SK-N-MC (cell line): ENCODE results near the gene TRAF7.

Source experiments
- DNase-seq: peaks from one replicate; pipeline ENCODE4 v3.0.0-alpha.2; 2011; ENCODE audit warnings: low read depth, low spot score
- H3K27ac ChIP-seq: fragments of 200-600 bp; sonication (generic); 2 replicates; pipeline ENCODE4 v1.5.1; 2016; ENCODE audit warnings: mixed run types
- H3K36me3 ChIP-seq: fragments of 200-600 bp; sonication (generic); 2 replicates; pipeline ENCODE4 v1.6.1; 2017; ENCODE audit warnings: antibody characterized with exemption, low read length, mixed read lengths; ENCODE audit not compliant: insufficient read depth
- H3K4me3 ChIP-seq: fragments of 200-600 bp; sonication (generic); 2 replicates; pipeline ENCODE4 v1.5.1; 2016
- H3K9ac ChIP-seq: fragments of 200-600 bp; sonication (generic); 2 replicates; pipeline ENCODE4 v1.8.0; 2017; ENCODE audit warnings: mixed run types, mixed read lengths; ENCODE audit not compliant: insufficient read length
- H3K9me3 ChIP-seq: fragments of 200-600 bp; sonication (generic); 2 replicates; pipeline ENCODE4 v1.6.1; 2017; ENCODE audit warnings: low read depth, mild to moderate bottlenecking, antibody characterized with exemption, low read length, moderate library complexity, mixed read lengths
- EZH2 ChIP-seq: fragments of 200-600 bp; sonication (generic); IDR thresholded peaks from one replicate; pipeline ENCODE4 v1.6.1; 2017; ENCODE audit warnings: antibody characterized with exemption
- FOXP2 ChIP-seq: optimal IDR thresholded peaks from 2 replicates; pipeline ENCODE3; 2011; ENCODE audit warnings: mild to moderate bottlenecking, moderate library complexity; ENCODE audit not compliant: insufficient read depth; ENCODE audit errors: extremely low read length, control extremely low read depth
- POLR2AphosphoS5 ChIP-seq: IDR thresholded peaks from 2 replicates; pipeline ENCODE4 v1.6.1; 2012; ENCODE audit warnings: mild to moderate bottlenecking, low read depth, low read length, borderline replicate concordance

Gene TRAF7

GRCh38 chr16:2174396-2175131, 19.0 kb downstream of the TRAF7 start:
- TF ChIP-seq FOXP2 (no peak), POLR2AphosphoS5 (no peak), EZH2 (no peak)
- H3K4me3 ChIP-seq: no peak overlapping the region
- H3K36me3 ChIP-seq: peaks cover 13% of the 10 kb centered on the region; the same call in 1 of the 2 replicates
- no peak for DNase-seq
- H3K9ac ChIP-seq: no peak overlapping the region
- H3K9me3 ChIP-seq: no peaks in the 10 kb centered on the region
- no peak overlapping the region for H3K27ac ChIP-seq

- no peak overlapping the region for H3K27ac ChIP-seq
- no peak for DNase-seq
- H3K9ac ChIP-seq: no peak overlapping the region
- no peak overlapping the region for H3K4me3 ChIP-seq
- H3K9me3 ChIP-seq: no peaks in the 10 kb centered on the region
- H3K36me3 ChIP-seq: peaks cover 13% of the 10 kb centered on the region; the same call in 1 of the 2 replicates
- no peak for TF ChIP-seq EZH2
- no peak for TF ChIP-seq POLR2AphosphoS5
- no peak for TF ChIP-seq FOXP2
These were observed 19.9 kb downstream of the TRAF7 start for GRCh38 chr16:2175454-2175853.

DNA sequence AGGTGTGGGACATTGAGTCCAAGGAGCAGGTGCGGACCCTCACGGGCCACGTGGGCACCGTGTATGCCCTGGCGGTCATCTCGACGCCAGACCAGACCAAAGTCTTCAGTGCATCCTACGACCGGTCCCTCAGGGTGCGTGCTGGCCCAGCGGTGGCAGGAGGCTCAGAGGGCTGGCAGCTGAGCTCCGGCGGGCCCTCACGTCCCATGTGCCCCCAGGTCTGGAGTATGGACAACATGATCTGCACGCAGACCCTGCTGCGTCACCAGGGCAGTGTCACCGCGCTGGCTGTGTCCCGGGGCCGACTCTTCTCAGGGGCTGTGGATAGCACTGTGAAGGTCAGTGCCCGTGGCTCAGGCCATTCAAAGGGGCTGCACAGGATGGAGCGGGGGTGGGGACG, 20.5 kb downstream of the TRAF7 start:
- Histone ChIP-seq H3K9ac (no peak overlapping the region), H3K9me3 (no peaks in the 10 kb centered on the region), H3K27ac (no peak overlapping the region), H3K36me3 (peaks cover 13% of the 10 kb centered on the region; the same call in 1 of the 2 replicates), H3K4me3 (no peak overlapping the region)
- no peak for TF ChIP-seq POLR2AphosphoS5
- TF ChIP-seq EZH2: no peak
- no peak for TF ChIP-seq FOXP2
- DNase-seq: no peak

DNA sequence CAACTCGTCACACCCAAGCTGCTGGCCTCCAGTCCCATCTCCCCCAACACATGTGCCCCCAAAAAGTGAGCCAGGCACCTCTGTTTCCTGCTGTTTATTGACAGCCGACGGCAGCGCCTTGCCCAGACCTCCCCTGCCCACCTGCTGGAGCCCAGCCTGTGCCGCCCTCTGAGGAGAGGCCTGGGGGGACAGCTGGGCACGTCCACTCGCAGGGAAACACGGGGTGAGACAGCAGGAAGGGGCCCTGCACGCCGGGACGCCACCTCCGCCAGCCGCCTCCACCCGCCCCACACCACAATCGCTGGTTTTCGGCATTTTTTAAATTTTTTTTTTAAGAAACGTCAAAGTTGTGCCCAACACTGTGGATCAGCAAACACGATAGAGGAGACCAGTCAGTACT, 21.5 kb downstream of the TRAF7 start:
- Histone ChIP-seq H3K9me3 (no peaks in the 10 kb centered on the region), H3K27ac (no peak overlapping the region), H3K4me3 (no peak overlapping the region), H3K9ac (no peak overlapping the region), H3K36me3 (peaks cover 13% of the 10 kb centered on the region; the same call in 1 of the 2 replicates)
- no peak for TF ChIP-seq POLR2AphosphoS5
- TF ChIP-seq FOXP2: no peak
- no peak for TF ChIP-seq EZH2
- DNase-seq: no peak

- Histone ChIP-seq H3K36me3 (peaks cover 13% of the 10 kb centered on the region; the same call in 1 of the 2 replicates), H3K27ac (no peak overlapping the region)
- TF ChIP-seq EZH2: no peak
- no peak for TF ChIP-seq POLR2AphosphoS5
- TF ChIP-seq FOXP2: no peak
These were observed 22.0 kb downstream of the TRAF7 start for GRCh38 chr16:2177561-2177960.

DNA sequence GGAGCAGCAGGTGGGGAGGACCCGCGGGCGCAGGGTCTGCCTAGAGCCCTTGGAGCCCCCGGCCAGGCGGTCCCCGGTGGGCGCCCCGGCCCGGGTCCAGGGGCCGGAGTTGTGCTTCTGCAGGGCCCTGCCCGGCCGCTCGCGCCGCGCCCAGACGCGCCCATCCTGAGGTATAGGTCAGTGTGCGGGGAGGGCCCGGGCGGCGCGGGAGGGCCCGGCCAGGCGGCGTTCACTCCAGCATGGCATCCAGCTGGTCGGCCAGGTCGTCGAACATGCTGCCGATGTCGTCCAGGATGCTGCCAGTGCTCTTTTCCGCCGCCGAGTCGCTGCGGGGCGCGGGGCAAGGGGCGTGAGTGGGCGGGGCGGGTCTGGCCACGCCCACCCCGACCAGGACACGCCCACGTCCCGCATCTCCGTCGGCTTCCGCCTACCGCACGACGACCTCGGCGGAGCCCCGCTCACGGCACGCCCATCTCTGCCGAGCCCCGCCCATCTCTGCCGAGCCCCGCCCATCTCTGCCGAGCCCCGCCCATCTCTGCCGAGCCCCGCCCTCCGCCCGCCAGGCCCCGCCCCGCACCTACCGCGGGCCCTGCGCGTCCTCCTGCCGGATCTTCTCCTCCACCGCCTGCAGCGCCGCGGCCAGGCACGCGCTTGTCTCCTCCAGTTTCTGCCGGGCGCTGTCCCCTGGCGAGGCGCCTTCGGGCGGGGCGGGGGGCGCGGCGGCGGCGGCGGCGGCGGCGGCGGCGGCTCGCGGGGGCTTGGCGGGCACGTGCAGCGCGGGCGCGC, 22.9 kb downstream of the TRAF7 start:
- Histone ChIP-seq H3K36me3 (peaks cover 13% of the 10 kb centered on the region; the same call in 1 of the 2 replicates), H3K4me3 (no peak overlapping the region)

More at GRCh38 chr16:2177561-2177960, 22.0 kb downstream of the TRAF7 start:
- DNase-seq: no peak
- H3K9me3 ChIP-seq: no peaks in the 10 kb centered on the region
- no peak overlapping the region for H3K4me3 ChIP-seq
- no peak overlapping the region for H3K9ac ChIP-seq

GRCh38 chr16:2179107-2179501, 23.5 kb downstream of the TRAF7 start:
- no peaks in the 10 kb centered on the region for H3K9me3 ChIP-seq
- DNase-seq: no peak
- H3K27ac ChIP-seq: no peak overlapping the region
- TF ChIP-seq FOXP2 (no peak), POLR2AphosphoS5 (no peak), EZH2 (no peak)
- no peak overlapping the region for H3K4me3 ChIP-seq
- no peak overlapping the region for H3K9ac ChIP-seq
- peaks cover 13% of the 10 kb centered on the region; the same call in 1 of the 2 replicates for H3K36me3 ChIP-seq

More for the DNA sequence above, 22.9 kb downstream of the TRAF7 start:
- DNase-seq: no peak
- Histone ChIP-seq H3K27ac (no peak overlapping the region), H3K9ac (no peak overlapping the region), H3K9me3 (no peaks in the 10 kb centered on the region)
- TF ChIP-seq EZH2 (no peak), FOXP2 (no peak), POLR2AphosphoS5 (no peak)

DNA sequence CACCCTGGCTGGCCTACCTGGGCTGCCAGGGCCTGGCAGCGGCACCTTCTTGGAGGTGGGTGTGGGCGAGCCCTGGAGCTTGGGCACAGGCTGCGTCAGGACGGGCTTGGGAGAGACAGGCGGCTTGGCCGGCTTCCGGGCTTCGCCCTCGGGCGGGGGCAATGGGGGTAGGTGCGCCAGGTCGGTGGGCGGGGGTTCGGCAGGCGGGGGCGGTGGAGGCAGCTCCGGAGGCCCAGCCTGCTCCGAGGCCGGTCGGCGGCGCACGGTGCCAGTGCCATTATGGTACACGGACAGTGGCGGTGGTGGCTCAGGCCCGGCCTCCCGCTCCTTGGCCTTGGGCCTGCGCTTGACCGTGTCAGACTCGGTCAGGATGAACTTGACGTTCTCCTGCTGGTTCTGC, 24.0 kb downstream of the TRAF7 start:
- TF ChIP-seq POLR2AphosphoS5 (no peak), EZH2 (no peak), FOXP2 (no peak)
- Histone ChIP-seq H3K4me3 (no peak overlapping the region), H3K36me3 (peaks cover 9% of the 10 kb centered on the region; the same call in 1 of the 2 replicates), H3K9me3 (no peaks in the 10 kb centered on the region), H3K27ac (no peak overlapping the region), H3K9ac (no peak overlapping the region)
- DNase-seq: no peak
